Testis (tissue), 2 donors: Measurements from ENCODE around the gene TMEM101.

Source experiments
- POLR2A ChIP-seq: fragments of 450-650 bp; IDR thresholded peaks from one replicate; pipeline ENCODE4 v1.6.1; 2017; ENCODE audit warnings: antibody characterized with exemption, mild to moderate bottlenecking, moderate library complexity
- TF ChIP-seq, protein P1 (sequence below), 3 experiments: fragments of 450-650 bp in 2 of 3; fragments of 200-600 bp in 1 of 3; sonication (generic) in 1 of 3; IDR thresholded peaks; one replicate each; pipeline ENCODE4 v1.5.1; 2016 to 2019; ENCODE audit warnings: antibody characterized with exemption in 3 of 3, mild to moderate bottlenecking in 2 of 3, moderate library complexity in 1 of 3

- TF ChIP-seq, protein P1, sequence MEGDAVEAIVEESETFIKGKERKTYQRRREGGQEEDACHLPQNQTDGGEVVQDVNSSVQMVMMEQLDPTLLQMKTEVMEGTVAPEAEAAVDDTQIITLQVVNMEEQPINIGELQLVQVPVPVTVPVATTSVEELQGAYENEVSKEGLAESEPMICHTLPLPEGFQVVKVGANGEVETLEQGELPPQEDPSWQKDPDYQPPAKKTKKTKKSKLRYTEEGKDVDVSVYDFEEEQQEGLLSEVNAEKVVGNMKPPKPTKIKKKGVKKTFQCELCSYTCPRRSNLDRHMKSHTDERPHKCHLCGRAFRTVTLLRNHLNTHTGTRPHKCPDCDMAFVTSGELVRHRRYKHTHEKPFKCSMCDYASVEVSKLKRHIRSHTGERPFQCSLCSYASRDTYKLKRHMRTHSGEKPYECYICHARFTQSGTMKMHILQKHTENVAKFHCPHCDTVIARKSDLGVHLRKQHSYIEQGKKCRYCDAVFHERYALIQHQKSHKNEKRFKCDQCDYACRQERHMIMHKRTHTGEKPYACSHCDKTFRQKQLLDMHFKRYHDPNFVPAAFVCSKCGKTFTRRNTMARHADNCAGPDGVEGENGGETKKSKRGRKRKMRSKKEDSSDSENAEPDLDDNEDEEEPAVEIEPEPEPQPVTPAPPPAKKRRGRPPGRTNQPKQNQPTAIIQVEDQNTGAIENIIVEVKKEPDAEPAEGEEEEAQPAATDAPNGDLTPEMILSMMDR (IDR thresholded peaks at IDR 0.05): no peak
- TF ChIP-seq POLR2A: no peak
Observed at GRCh38 chr17:44062871-44063270, 48.1 kb upstream of the TMEM101 start.
